ENCODE results near the gene RNF141.

RNF141 gene

DNA sequence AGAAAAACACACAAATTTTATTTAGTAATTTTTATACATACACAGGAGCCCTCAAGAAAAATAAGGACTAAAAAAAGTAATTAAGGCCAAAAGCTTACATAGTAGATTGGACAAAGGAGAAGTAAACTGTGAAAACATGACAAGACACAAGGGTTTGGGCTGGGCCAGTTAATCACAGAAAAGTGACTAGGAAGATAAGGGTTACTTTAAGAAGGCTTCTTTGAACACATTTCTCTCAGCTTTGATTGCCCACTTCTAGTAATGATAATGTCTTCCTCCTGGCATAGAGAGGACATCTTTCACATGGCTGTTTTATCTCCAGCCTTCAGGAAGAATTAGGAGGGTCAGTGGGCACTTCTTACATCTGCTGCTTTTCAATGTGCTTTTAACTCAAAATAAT lies 3.4 kb downstream of the RNF141 start:
- H3K27ac ChIP-seq, result no peak overlapping the region
- TF ChIP-seq, protein P1, sequence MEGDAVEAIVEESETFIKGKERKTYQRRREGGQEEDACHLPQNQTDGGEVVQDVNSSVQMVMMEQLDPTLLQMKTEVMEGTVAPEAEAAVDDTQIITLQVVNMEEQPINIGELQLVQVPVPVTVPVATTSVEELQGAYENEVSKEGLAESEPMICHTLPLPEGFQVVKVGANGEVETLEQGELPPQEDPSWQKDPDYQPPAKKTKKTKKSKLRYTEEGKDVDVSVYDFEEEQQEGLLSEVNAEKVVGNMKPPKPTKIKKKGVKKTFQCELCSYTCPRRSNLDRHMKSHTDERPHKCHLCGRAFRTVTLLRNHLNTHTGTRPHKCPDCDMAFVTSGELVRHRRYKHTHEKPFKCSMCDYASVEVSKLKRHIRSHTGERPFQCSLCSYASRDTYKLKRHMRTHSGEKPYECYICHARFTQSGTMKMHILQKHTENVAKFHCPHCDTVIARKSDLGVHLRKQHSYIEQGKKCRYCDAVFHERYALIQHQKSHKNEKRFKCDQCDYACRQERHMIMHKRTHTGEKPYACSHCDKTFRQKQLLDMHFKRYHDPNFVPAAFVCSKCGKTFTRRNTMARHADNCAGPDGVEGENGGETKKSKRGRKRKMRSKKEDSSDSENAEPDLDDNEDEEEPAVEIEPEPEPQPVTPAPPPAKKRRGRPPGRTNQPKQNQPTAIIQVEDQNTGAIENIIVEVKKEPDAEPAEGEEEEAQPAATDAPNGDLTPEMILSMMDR (IDR thresholded peaks at IDR 0.05), result no peak

DNA sequence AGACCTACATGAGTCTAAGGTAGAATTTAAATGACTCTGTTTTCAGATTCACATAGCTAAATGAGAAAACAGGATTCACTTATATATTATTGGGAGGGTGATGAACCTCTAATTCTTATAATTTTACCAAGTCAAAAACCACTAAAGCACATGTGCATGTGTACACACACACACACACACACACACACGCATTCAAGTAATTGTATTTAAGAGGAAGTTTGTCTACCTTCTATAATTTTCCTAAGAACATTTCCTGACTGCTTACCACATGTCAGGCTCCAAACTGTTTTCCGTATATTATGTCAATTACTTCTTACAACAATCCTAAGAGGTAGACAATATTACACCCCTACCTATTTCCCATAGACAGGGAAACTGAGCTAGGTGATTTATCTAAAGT lies 6.7 kb downstream of the RNF141 start:
- H3K27ac ChIP-seq, result no peak overlapping the region
- TF ChIP-seq ZFX (IDR thresholded peaks at IDR 0.05; ENCODE audit: borderline replicate concordance), result no peak
- TF ChIP-seq, protein P1 (IDR thresholded peaks at IDR 0.05), result no peak

DNA sequence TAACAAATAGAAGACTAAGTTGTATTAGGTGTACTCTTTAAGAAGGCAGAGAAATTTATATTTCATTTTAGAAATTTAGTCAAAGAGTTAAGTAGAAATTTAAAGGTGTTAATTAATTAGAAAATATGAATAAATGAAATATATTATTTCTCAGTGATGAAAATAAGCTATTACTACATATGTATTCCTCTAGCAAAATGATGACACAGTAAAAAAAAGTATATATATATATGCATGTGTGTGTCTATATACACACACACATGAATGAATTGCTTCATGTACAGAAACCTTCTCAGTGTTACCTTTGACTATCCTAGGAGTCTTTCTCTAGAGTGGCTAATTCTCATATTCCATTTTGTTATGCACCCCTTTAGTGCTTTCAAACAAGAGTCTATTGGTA lies 7.7 kb downstream of the RNF141 start:
- TF ChIP-seq, protein P1 (IDR thresholded peaks at IDR 0.05), result no peak
- TF ChIP-seq ZFX (IDR thresholded peaks at IDR 0.05; ENCODE audit: borderline replicate concordance), result no peak
- H3K27ac ChIP-seq, result no peak overlapping the region

DNA sequence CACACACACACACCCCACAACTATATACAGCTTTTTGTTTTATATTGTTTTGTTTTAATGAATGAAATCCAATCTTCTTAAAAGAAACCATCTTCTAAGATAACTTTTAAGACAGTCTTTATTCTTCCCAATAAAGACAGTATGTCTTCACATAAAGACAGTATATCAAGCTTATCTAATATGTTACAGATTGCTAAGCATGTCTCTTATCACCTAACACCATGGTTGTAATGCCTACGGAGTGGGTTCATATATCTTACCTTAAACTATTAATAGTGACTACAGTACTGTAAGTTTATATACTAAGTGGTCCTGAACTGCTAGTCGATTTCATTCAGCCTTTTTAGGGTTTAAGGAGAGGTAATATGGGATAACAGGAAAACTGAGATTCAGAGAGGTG lies 8.5 kb downstream of the RNF141 start:
- H3K27ac ChIP-seq, result no peak overlapping the region
- TF ChIP-seq, protein P1 (IDR thresholded peaks at IDR 0.05), result no peak
- no peak for TF ChIP-seq ZFX (IDR thresholded peaks at IDR 0.05; ENCODE audit: borderline replicate concordance)

DNA sequence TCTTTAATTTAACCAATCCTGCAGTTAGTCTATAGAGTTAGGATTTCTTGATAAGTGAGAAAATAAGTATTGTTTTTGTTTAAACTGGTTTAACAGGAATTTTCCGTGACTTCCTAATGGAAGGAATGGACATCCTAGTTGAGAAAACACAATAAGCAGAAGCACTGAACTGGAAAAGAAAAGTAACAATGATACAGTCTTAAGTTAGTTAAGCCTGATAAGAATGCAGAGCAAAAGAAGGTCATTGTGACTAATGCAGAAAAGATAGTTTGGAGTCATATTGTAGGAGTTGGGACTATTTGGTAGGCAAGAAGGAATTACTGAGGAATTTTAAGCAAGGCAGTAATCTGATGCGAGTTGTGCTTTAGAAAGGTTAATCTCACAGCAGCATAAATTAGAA lies 11.7 kb downstream of the RNF141 start:
- no peak for TF ChIP-seq ZFX (IDR thresholded peaks at IDR 0.05; ENCODE audit: borderline replicate concordance)
- TF ChIP-seq, protein P1 (IDR thresholded peaks at IDR 0.05), result no peak
- no peak overlapping the region for H3K27ac ChIP-seq

DNA sequence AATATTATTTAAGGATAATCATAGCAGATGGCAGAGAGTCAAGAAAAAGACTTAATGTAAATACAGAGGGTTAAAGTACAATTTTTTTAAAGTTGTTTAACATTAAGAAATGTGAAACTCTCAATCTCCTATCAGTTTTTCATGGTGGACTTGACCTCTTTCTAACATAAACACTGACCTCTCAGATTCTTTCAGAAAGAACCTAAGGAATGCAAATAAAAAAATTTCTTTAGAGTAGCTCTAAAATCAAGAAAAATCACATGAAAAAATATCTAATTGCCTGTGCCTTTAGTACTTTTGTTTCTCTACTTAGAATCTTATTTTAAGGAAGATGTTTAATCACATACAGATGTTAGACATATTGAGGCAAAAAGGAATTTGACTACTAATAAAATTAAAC lies 12.9 kb downstream of the RNF141 start:
- peak overlapping the region; percentile 69 for H3K27ac ChIP-seq
- TF ChIP-seq, protein P1 (IDR thresholded peaks at IDR 0.05), result no peak
- TF ChIP-seq ZFX (IDR thresholded peaks at IDR 0.05; ENCODE audit: borderline replicate concordance), result no peak

DNA sequence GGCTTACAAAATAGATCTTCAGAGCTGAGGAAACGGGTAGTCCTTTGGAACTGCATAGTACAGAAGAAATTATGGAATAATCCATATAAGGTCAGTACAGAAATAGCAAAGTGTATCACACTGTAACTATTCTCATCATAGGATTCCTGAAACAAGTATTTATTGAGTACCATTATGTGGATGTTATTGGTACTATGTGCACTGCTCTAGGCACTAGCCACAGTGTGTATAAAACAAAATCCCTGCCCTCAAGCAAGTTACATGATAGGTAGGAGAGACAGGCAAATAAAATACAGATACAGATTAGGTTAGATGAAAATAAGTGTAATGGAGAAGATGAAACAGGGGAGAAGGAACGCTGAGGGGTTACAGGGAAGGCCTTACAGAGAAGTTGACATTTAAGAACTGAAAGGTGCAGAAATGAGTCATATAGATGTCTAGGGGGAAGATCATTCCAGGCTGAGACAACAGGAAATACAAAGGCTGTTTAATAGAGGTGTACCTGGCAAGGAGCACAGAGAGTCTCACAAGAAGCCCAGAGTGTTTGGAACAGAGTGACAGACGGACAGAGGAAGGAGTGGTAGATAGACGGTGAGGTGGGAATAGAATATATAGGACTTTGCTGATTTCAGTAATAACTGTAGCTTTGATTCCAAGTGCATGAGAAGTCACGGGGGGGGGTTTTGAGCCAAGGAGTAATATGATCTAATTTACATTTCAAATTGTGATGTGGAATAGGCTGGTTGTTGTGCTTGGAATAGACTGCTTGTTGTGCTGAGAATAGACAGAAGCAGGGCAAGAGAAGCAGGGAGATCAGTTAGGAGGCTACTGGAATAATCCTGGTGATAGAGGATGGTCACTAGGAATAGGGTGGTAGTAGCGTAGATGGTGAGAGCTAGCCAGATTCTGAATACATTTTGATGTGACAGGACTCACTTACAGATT lies 13.7 kb downstream of the RNF141 start:
- TF ChIP-seq, protein P1 (IDR thresholded peaks at IDR 0.05), result no peak
- TF ChIP-seq ZFX (IDR thresholded peaks at IDR 0.05; ENCODE audit: borderline replicate concordance), result no peak
- peak overlapping the region; percentile 69 for H3K27ac ChIP-seq
